GM19238 (cell line): ENCODE data around the gene JARID2.

Source experiments
- DNase-seq: peaks from one replicate; pipeline ENCODE4 v3.0.0; 2011; ENCODE audit warnings: low spot score; ENCODE audit not compliant: insufficient read length

Gene JARID2

GRCh38 chr6:15264412-15264811, 18.5 kb downstream of the JARID2 start:
- DNase-seq: no peak

GRCh38 chr6:15264902-15265761, 19.3 kb downstream of the JARID2 start:
- DNase-seq: no peak

GRCh38 chr6:15265787-15266186, 19.9 kb downstream of the JARID2 start:
- no peak for DNase-seq

GRCh38 chr6:15266423-15266996, 20.6 kb downstream of the JARID2 start:
- DNase-seq: no peak

- no peak for DNase-seq
Measured at GRCh38 chr6:15267221-15267620, 21.4 kb downstream of the JARID2 start.

GRCh38 chr6:15268137-15268908, 22.5 kb downstream of the JARID2 start:
- DNase-seq: no peak

GRCh38 chr6:15269011-15269410, 23.1 kb downstream of the JARID2 start:
- no peak for DNase-seq

GRCh38 chr6:15269619-15270018, 23.8 kb downstream of the JARID2 start:
- no peak for DNase-seq

GRCh38 chr6:15270402-15270801, 24.5 kb downstream of the JARID2 start:
- DNase-seq: no peak

- no peak for DNase-seq
Measured at GRCh38 chr6:15272562-15272961, 26.7 kb downstream of the JARID2 start.

- no peak for DNase-seq
Measured at GRCh38 chr6:15274692-15275387, 29.0 kb downstream of the JARID2 start.

- no peak for DNase-seq
Measured at GRCh38 chr6:15276036-15276985, 30.4 kb downstream of the JARID2 start.

GRCh38 chr6:15279047-15279661, 33.3 kb downstream of the JARID2 start:
- no peak for DNase-seq

GRCh38 chr6:15280028-15280427, 34.2 kb downstream of the JARID2 start:
- no peak for DNase-seq

- DNase-seq: no peak
Measured at GRCh38 chr6:15280961-15281360, 35.1 kb downstream of the JARID2 start.

GRCh38 chr6:15282334-15282733, 36.5 kb downstream of the JARID2 start:
- DNase-seq: no peak

GRCh38 chr6:15283986-15284361, 38.1 kb downstream of the JARID2 start:
- no peak for DNase-seq

- no peak for DNase-seq
Measured at GRCh38 chr6:15284743-15285142, 38.9 kb downstream of the JARID2 start.

- DNase-seq: no peak
Measured at GRCh38 chr6:15285682-15286294, 39.9 kb downstream of the JARID2 start.
